ENCODE data around the gene FTCDNL1.

Gene FTCDNL1

DNA sequence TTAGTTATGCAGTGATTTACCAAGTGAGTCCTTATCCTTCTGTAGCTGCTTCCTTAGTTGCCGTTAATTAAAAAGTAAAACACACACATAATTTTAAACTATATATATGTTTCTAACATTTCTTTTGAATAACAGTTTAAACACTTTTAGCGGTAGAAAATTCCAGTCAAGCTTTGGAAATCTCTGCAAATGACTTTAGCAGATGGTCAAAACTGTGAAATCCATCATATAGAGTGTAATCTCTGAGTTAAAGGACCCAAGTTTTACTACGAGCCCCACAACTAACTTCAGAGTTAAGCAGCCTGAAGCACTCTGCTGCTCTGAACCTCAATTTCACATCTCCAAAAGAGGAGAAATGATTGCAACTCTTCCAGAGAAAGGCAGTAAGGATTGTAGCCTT is 96.2 kb downstream of the FTCDNL1 start:
- H3K36me3 ChIP-seq (ENCODE audit: control insufficient read depth in 2 of 2, insufficient read depth in 1 of 2, low read length in 2 of 2) = no peaks in the 10 kb centered on the region
- H3K9me3 ChIP-seq (ENCODE audit: control insufficient read depth, insufficient read depth, low read depth, low read length) = no peaks in the 10 kb centered on the region
- H3K27ac ChIP-seq (ENCODE audit: extremely low read depth, low read depth, low read length) = no peak overlapping the region
- no peak for TF ChIP-seq ZNF600 (tag by site-specific recombination; IDR thresholded peaks at IDR 0.05)
- no peak for TF ChIP-seq ZNF623 (tag by site-specific recombination; IDR thresholded peaks at IDR 0.05)
- no peak for TF ChIP-seq ZNF169 (tag by site-specific recombination; IDR thresholded peaks at IDR 0.05)
- TF ChIP-seq BCL11A (tag by site-specific recombination; IDR thresholded peaks at IDR 0.05; ENCODE audit: low read depth) = no peak
- TF ChIP-seq, protein P1, sequence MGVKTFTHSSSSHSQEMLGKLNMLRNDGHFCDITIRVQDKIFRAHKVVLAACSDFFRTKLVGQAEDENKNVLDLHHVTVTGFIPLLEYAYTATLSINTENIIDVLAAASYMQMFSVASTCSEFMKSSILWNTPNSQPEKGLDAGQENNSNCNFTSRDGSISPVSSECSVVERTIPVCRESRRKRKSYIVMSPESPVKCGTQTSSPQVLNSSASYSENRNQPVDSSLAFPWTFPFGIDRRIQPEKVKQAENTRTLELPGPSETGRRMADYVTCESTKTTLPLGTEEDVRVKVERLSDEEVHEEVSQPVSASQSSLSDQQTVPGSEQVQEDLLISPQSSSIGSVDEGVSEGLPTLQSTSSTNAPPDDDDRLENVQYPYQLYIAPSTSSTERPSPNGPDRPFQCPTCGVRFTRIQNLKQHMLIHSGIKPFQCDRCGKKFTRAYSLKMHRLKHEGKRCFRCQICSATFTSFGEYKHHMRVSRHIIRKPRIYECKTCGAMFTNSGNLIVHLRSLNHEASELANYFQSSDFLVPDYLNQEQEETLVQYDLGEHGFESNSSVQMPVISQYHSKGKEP (tag by site-specific recombination; IDR thresholded peaks at IDR 0.05) = no peak
- TF ChIP-seq, protein P2, sequence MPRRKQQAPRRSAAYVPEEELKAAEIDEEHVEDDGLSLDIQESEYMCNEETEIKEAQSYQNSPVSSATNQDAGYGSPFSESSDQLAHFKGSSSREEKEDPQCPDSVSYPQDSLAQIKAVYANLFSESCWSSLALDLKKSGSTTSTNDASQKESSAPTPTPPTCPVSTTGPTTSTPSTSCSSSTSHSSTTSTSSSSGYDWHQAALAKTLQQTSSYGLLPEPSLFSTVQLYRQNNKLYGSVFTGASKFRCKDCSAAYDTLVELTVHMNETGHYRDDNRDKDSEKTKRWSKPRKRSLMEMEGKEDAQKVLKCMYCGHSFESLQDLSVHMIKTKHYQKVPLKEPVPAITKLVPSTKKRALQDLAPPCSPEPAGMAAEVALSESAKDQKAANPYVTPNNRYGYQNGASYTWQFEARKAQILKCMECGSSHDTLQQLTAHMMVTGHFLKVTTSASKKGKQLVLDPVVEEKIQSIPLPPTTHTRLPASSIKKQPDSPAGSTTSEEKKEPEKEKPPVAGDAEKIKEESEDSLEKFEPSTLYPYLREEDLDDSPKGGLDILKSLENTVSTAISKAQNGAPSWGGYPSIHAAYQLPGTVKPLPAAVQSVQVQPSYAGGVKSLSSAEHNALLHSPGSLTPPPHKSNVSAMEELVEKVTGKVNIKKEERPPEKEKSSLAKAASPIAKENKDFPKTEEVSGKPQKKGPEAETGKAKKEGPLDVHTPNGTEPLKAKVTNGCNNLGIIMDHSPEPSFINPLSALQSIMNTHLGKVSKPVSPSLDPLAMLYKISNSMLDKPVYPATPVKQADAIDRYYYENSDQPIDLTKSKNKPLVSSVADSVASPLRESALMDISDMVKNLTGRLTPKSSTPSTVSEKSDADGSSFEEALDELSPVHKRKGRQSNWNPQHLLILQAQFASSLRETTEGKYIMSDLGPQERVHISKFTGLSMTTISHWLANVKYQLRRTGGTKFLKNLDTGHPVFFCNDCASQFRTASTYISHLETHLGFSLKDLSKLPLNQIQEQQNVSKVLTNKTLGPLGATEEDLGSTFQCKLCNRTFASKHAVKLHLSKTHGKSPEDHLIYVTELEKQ (tag by site-specific recombination; IDR thresholded peaks at IDR 0.05; ENCODE audit: borderline replicate concordance) = no peak
- no peak for TF ChIP-seq ZFP41 (tag by site-specific recombination; IDR thresholded peaks at IDR 0.05; ENCODE audit: borderline replicate concordance)
- no peak for TF ChIP-seq ZBTB17 (tag by site-specific recombination; IDR thresholded peaks at IDR 0.05)
- no peak for TF ChIP-seq ZNF792 (tag by site-specific recombination; IDR thresholded peaks at IDR 0.05)
- no peak for TF ChIP-seq HOXD13 (CRISPR knock-in tag; IDR thresholded peaks at IDR 0.05; ENCODE audit: borderline replicate concordance)
- H3K4me1 ChIP-seq (ENCODE audit: control insufficient read depth, insufficient read depth, low read length) = no peaks in the 10 kb centered on the region
- H3K4me3 ChIP-seq (ENCODE audit: low read depth, low read length) = no peak overlapping the region
- CTCF ChIA-PET = interaction anchor here (0.6 to 0.7 kb wide), 2 partner anchors 14 to 60 kb away, joined by 3 read pairs; no protein-coding TSS in a partner anchor
- POLR2A ChIA-PET = no interaction called here

DNA sequence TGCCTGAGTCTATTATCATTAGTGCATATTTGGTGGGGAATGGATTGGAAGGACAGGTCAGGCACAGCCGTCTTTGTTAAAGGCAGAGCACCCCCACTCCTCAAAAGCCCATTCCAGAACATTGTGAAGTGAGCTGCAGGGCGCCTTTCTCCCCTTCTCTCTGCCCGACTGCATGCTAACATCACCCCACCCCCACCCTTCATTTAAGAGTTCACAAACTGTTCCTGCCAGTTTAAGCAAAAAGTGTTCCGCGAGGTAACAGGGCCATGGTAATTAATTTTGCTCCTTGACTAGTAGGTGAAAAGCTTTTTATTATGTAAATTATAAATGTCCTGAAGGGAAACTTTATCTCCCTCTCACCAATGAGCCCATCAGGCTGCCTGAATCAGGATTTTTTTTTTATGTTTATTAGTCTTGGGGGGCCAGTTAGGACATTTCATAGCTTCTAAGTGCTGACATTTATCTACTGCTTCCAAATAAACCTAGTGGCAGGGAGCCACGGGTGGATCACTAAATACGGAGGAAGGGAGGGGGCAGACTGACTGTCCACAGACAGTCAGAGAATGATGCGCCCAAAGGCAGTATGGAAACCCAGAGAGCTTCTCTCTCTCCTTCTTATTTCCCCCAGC is 99.4 kb downstream of the FTCDNL1 start:
- no peaks in the 10 kb centered on the region for H3K9me3 ChIP-seq (ENCODE audit: control insufficient read depth, insufficient read depth, low read depth, low read length)
- H3K27ac ChIP-seq (ENCODE audit: extremely low read depth, low read depth, low read length) = no peak overlapping the region
- ChIA-PET CTCF (interaction anchor here (2.5 kb wide), 1 partner anchor 11 kb away, joined by 24 read pairs; no protein-coding TSS in a partner anchor), POLR2A (no interaction called here)
- H3K4me1 ChIP-seq (ENCODE audit: control insufficient read depth, insufficient read depth, low read length) = no peaks in the 10 kb centered on the region; the same call in 1 of the 2 replicates
- H3K36me3 ChIP-seq (ENCODE audit: control insufficient read depth in 2 of 2, insufficient read depth in 1 of 2, low read length in 2 of 2) = no peaks in the 10 kb centered on the region
- H3K4me3 ChIP-seq (ENCODE audit: low read depth, low read length) = no peak overlapping the region
- TF ChIP-seq TCF7L2 (IDR thresholded peaks at IDR 0.05; ENCODE audit: borderline replicate concordance, low read depth, low read length) (no peak), ZNF544 (tag by site-specific recombination; IDR thresholded peaks at IDR 0.05) (no peak), SP7 (tag by site-specific recombination; IDR thresholded peaks at IDR 0.05) (no peak), ZNF132 (tag by site-specific recombination; IDR thresholded peaks at IDR 0.05; ENCODE audit: borderline replicate concordance) (no peak), ZBTB48 (tag by site-specific recombination; IDR thresholded peaks at IDR 0.05) (no peak)
- TF ChIP-seq, protein P3, sequence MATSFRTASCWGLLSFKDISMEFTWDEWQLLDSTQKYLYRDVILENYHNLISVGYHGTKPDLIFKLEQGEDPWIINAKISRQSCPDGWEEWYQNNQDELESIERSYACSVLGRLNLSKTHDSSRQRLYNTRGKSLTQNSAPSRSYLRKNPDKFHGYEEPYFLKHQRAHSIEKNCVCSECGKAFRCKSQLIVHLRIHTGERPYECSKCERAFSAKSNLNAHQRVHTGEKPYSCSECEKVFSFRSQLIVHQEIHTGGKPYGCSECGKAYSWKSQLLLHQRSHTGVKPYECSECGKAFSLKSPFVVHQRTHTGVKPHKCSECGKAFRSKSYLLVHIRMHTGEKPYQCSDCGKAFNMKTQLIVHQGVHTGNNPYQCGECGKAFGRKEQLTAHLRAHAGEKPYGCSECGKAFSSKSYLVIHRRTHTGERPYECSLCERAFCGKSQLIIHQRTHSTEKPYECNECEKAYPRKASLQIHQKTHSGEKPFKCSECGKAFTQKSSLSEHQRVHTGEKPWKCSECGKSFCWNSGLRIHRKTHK (tag by site-specific recombination; IDR thresholded peaks at IDR 0.05) = no peak
- TF ChIP-seq, protein P4, sequence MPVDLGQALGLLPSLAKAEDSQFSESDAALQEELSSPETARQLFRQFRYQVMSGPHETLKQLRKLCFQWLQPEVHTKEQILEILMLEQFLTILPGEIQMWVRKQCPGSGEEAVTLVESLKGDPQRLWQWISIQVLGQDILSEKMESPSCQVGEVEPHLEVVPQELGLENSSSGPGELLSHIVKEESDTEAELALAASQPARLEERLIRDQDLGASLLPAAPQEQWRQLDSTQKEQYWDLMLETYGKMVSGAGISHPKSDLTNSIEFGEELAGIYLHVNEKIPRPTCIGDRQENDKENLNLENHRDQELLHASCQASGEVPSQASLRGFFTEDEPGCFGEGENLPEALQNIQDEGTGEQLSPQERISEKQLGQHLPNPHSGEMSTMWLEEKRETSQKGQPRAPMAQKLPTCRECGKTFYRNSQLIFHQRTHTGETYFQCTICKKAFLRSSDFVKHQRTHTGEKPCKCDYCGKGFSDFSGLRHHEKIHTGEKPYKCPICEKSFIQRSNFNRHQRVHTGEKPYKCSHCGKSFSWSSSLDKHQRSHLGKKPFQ (tag by site-specific recombination; IDR thresholded peaks at IDR 0.05) = no peak
- TF ChIP-seq, protein P5, sequence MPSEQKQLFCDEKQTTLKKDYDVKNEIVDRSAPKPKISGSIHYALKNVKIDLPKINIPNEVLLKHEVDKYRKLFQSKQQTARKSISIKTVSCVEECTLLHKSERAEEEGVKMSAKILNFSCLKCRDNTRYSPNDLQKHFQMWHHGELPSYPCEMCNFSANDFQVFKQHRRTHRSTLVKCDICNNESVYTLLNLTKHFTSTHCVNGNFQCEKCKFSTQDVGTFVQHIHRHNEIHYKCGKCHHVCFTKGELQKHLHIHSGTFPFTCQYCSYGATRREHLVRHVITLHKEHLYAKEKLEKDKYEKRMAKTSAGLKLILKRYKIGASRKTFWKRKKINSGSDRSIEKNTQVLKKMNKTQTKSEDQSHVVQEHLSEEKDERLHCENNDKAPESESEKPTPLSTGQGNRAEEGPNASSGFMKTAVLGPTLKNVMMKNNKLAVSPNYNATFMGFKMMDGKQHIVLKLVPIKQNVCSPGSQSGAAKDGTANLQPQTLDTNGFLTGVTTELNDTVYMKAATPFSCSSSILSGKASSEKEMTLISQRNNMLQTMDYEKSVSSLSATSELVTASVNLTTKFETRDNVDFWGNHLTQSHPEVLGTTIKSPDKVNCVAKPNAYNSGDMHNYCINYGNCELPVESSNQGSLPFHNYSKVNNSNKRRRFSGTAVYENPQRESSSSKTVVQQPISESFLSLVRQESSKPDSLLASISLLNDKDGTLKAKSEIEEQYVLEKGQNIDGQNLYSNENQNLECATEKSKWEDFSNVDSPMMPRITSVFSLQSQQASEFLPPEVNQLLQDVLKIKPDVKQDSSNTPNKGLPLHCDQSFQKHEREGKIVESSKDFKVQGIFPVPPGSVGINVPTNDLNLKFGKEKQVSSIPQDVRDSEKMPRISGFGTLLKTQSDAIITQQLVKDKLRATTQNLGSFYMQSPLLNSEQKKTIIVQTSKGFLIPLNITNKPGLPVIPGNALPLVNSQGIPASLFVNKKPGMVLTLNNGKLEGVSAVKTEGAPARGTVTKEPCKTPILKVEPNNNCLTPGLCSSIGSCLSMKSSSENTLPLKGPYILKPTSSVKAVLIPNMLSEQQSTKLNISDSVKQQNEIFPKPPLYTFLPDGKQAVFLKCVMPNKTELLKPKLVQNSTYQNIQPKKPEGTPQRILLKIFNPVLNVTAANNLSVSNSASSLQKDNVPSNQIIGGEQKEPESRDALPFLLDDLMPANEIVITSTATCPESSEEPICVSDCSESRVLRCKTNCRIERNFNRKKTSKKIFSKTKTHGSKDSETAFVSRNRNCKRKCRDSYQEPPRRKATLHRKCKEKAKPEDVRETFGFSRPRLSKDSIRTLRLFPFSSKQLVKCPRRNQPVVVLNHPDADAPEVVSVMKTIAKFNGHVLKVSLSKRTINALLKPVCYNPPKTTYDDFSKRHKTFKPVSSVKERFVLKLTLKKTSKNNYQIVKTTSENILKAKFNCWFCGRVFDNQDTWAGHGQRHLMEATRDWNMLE (tag by site-specific recombination; conservative IDR thresholded peaks at IDR 0.05; ENCODE audit: low read depth) = no peak

All from HEK293 (cell line).